ENCODE measurements around the gene GON4L. TPM values are rescaled to one million over a fixed set of nuclear protein-coding genes. Genes with fewer than 3 reads are reported as not detected.
"Not testable (repeated sequence)": the region's sequence is repeated elsewhere in the genome, so short reads cannot be mapped to it uniquely, and the experiment has no call there.

Gene GON4L
- polyA plus RNA-seq, 2 of the 4 experiments (the other 2 are of a cell fraction): 15.3 to 23.1 TPM

GRCh38 chr1:155776414-155776813, 80.6 kb downstream of the GON4L start:
- DNase-seq (ENCODE audit: low read depth in 1 of 2, low spot score in 1 of 2) (peak in 1 of 2 experiments; percentile 18), ATAC-seq (no peak), FAIRE-seq (no peak)
- Histone ChIP-seq H3K27ac (no peak overlapping the region), H3K4me2 (no peak overlapping the region), H3K4me1 (no peaks in the 10 kb centered on the region; the same call in 2 of the 3 replicates), H3K4me3 (no peak overlapping the region), H3K9me3 (no peaks in the 10 kb centered on the region)
- ChIA-PET CTCF (interaction anchor here (0.6 to 1.6 kb wide), 4 partner anchors 16 to 108 kb away, joined by 3 to 4 read pairs (median 3); no protein-coding TSS in a partner anchor), POLR2A (no interaction called here)
- TF ChIP-seq CEBPB (IDR thresholded peaks at IDR 0.05): 0 out of 4 replicates have a peak, but pooled peaks of 1 of the 2 experiments have one; percentile 25
- no peak for TF ChIP-seq TFCP2L1 (CRISPR knock-in tag; IDR thresholded peaks at IDR 0.05)
- 81% methylated on average over 4 of the region's 4 CpGs for WGBS (ENCODE audit: missing lambda C conversion rate)

GRCh38 chr1:155773221-155773620, 83.8 kb downstream of the GON4L start:
- Histone ChIP-seq H3K4me1 (peaks cover 5% of the 10 kb centered on the region; the same call in 2 of the 3 replicates), H3K4me2 (no peak overlapping the region), H3K4me3 (no peak overlapping the region), H3K27ac (no peak overlapping the region), H3K9me3 (no peaks in the 10 kb centered on the region)
- WGBS (ENCODE audit: missing lambda C conversion rate): 84% methylated on average over 2 of the region's 2 CpGs
- DNase-seq (ENCODE audit: low read depth in 1 of 2, low spot score in 1 of 2) (no peak), FAIRE-seq (no peak), ATAC-seq (no peak)
- CTCF ChIA-PET: no interaction called here
- TF ChIP-seq E2F6 (IDR thresholded peaks at IDR 0.05; ENCODE audit: borderline replicate concordance, low read depth): no peak
- TF ChIP-seq FOSB (CRISPR knock-in tag; IDR thresholded peaks at IDR 0.05): no peak
- no peak for TF ChIP-seq NR3C1 (IDR thresholded peaks at IDR 0.05)
- no peak for TF ChIP-seq RARB (CRISPR knock-in tag; IDR thresholded peaks at IDR 0.05)
- POLR2A ChIA-PET: no interaction called here

GRCh38 chr1:155769257-155769656, 87.8 kb downstream of the GON4L start:
- Histone ChIP-seq H3K4me1 (peaks cover 5% of the 10 kb centered on the region; the same call in 1 of the 3 replicates), H3K9me3 (no peaks in the 10 kb centered on the region), H3K4me3 (no peak overlapping the region), H3K4me2 (no peak overlapping the region), H3K27ac (no peak overlapping the region)
- TF ChIP-seq GATA3 (IDR thresholded peaks at IDR 0.05; ENCODE audit: borderline replicate concordance): no peak
- no peak for TF ChIP-seq POLR2AphosphoS2 (conservative IDR thresholded peaks at IDR 0.05; ENCODE audit: low read length)
- no peak for TF ChIP-seq HES2 (IDR thresholded peaks at IDR 0.05)
- TF ChIP-seq JUN (IDR thresholded peaks at IDR 0.05): no peak
- TF ChIP-seq NFE2L2 (conservative IDR thresholded peaks at IDR 0.05; ENCODE audit: low read length): no peak
- no peak for TF ChIP-seq EHF (CRISPR knock-in tag; IDR thresholded peaks at IDR 0.05)
- no peak for TF ChIP-seq SMC3 (IDR thresholded peaks at IDR 0.05)
- TF ChIP-seq HOXB5 (CRISPR knock-in tag; IDR thresholded peaks at IDR 0.05): no peak
- no peak for TF ChIP-seq CHD4 (IDR thresholded peaks at IDR 0.05; ENCODE audit: borderline replicate concordance)
- TF ChIP-seq HOXB13 (CRISPR knock-in tag; IDR thresholded peaks at IDR 0.05; ENCODE audit: low read depth): no peak
- no peak for TF ChIP-seq PBX3 (IDR thresholded peaks at IDR 0.05)
- TF ChIP-seq POLR2A (IDR thresholded peaks at IDR 0.05; ENCODE audit: low read length): no peak
- TF ChIP-seq EHMT2 (IDR thresholded peaks at IDR 0.05; ENCODE audit: low read depth): no peak
- no peak for TF ChIP-seq MYC (IDR thresholded peaks at IDR 0.05; ENCODE audit: borderline replicate concordance, low read length)
- TF ChIP-seq ESRRA (IDR thresholded peaks at IDR 0.05; ENCODE audit: borderline replicate concordance, low read length): no peak
- no peak for TF ChIP-seq BCL3 (IDR thresholded peaks at IDR 0.05)
- no peak for TF ChIP-seq KDM5A (IDR thresholded peaks at IDR 0.05)
- TF ChIP-seq MAFK (IDR thresholded peaks at IDR 0.05; ENCODE audit: partially characterized antibody): no peak
- FAIRE-seq (no peak), DNase-seq (ENCODE audit: low read depth in 1 of 2, low spot score in 1 of 2) (no peak), ATAC-seq (no peak)
- WGBS (ENCODE audit: missing lambda C conversion rate): 95% methylated on average over 5 of the region's 5 CpGs
- CTCF ChIA-PET: no interaction called here
- POLR2A ChIA-PET: no interaction called here

- DNase-seq (ENCODE audit: low read depth in 1 of 2, low spot score in 1 of 2); POLR2A ChIA-PET; H3K4me3 ChIP-seq; H3K27ac ChIP-seq; H3K9me3 ChIP-seq; FAIRE-seq; H3K4me2 ChIP-seq; ATAC-seq: not testable (repeated sequence)
- H3K4me1 ChIP-seq: peaks cover 12% of the 10 kb centered on the region
- WGBS (ENCODE audit: missing lambda C conversion rate): 89% methylated on average over 4 of the region's 5 CpGs
- CTCF ChIA-PET: interaction anchor here (0.6 kb wide), 1 partner anchor 729 kb away, joined by 3 read pairs; no protein-coding TSS in a partner anchor
Measured at GRCh38 chr1:155767399-155767989, 89.5 kb downstream of the GON4L start.

GRCh38 chr1:155763989-155764388, 93.0 kb downstream of the GON4L start:
- POLR2A ChIA-PET: interaction anchor here (0.7 kb wide), 1 partner anchor 11 kb away, joined by 3 read pairs; no protein-coding TSS in a partner anchor
- ATAC-seq; H3K9me3 ChIP-seq; FAIRE-seq; H3K4me3 ChIP-seq; DNase-seq (ENCODE audit: low read depth in 1 of 2, low spot score in 1 of 2): not testable (repeated sequence)
- Histone ChIP-seq H3K4me2 (0 out of 3 replicates have a peak overlapping the region, but pooled peaks have one; percentile 39), H3K27ac (peak overlapping the region in 1 of 2 experiments; percentile 62; a peak in 3 of 6 replicates), H3K4me1 (peaks cover 16% of the 10 kb centered on the region)
- WGBS (ENCODE audit: missing lambda C conversion rate): 95% methylated on average over 7 of the region's 7 CpGs
- CTCF ChIA-PET: interaction anchor here (1.4 kb wide), 1 partner anchor 29 kb away, joined by 4 read pairs; no protein-coding TSS in a partner anchor

Data from A549 (cell line).